Body of pancreas (tissue), 4 donors: ENCODE measurements around the gene PROM2. TPM values are rescaled to one million over a fixed set of nuclear protein-coding genes. Genes with fewer than 3 reads are reported as not detected.

Experiments
- ATAC-seq: fragments of 150-250 bp; one replicate; pipeline ENCODE4 v1.9.1; 2016
- DNase-seq, 4 donors: peaks; one replicate each; pipeline ENCODE4 v3.0.0-alpha.2; 2019
- H3K27ac ChIP-seq, 4 donors: fragments of 200-600 bp; sonication (generic); 1 replicate in 3 of 4; 2 replicates in 1 of 4; pipeline versions ENCODE4 v1.5.1 to v1.6.1; 2016 to 2019; ENCODE audit warnings: mild to moderate bottlenecking in 1 of 4, mixed read lengths in 1 of 4, moderate library complexity in 1 of 4
- H3K27me3 ChIP-seq, 2 donors: fragments of 200-600 bp; sonication (generic); one replicate each; pipeline ENCODE4 v1.6.0; 2016; ENCODE audit warnings: mild to moderate bottlenecking in 1 of 2
- H3K36me3 ChIP-seq, 2 donors: fragments of 200-600 bp; sonication (generic); replicated peaks in 1 of 2; 2 replicates each; pipeline ENCODE4 v1.5.1; 2016; ENCODE audit warnings: low read depth in 2 of 2; ENCODE audit not compliant: insufficient read depth in 1 of 2
- H3K4me1 ChIP-seq: fragments of 200-600 bp; sonication (generic); one replicate; pipeline ENCODE4 v1.6.0; 2016
- H3K4me3 ChIP-seq, 2 donors: fragments of 200-600 bp; sonication (generic); 1 replicate in 1 of 2; 2 replicates in 1 of 2; pipeline ENCODE4 v1.5.1; 2016 to 2019
- H3K9me3 ChIP-seq, 3 donors: fragments of 200-600 bp; sonication (generic); 1 replicate in 2 of 3; 2 replicates in 1 of 3; pipeline ENCODE4 v1.5.1; 2016
- CTCF ChIP-seq, 7 experiments: fragments of 450-650 bp in 4 of 7; fragments of 200-600 bp in 3 of 7; sonication (generic) in 3 of 7; IDR thresholded peaks; one replicate each; pipeline ENCODE4 v1.5.1; 2016 to 2019; ENCODE audit warnings: antibody characterized with exemption in 7 of 7
- POLR2A ChIP-seq, 3 donors: fragments of 450-650 bp; IDR thresholded peaks; one replicate each; pipeline ENCODE4 v1.6.1; 2016; ENCODE audit warnings: antibody characterized with exemption in 3 of 3, mild to moderate bottlenecking in 2 of 3
- WGBS, 2 donors: methylation state at CpG; one replicate each; pipeline ENCODE4 v1.1.5; 2017; 5-methylcytosine and 5-hydroxymethylcytosine counted together
- intact Hi-C: fragments of 100-400 bp; cut with DNase I; formaldehyde crosslinking; loops from one replicate; pipeline ENCODE4 v1.15.1; 2023
- total RNA-seq, 2 donors: library from RNA; depleted of rRNA; stranded (reverse); fragments of >200 nt; gene quantifications; one replicate each; pipeline ENCODE4 v1.1.0, GENCODE V29; 2016

The PROM2 gene
- total RNA-seq, 2 donors from 2014 or later: 17.6 to 31.6 TPM

GRCh38 chr2:95337829-95338228 is 63.6 kb downstream of the PROM2 start:
- DNase-seq: no peak

More at GRCh38 chr2:95337829-95338228, 63.6 kb downstream of the PROM2 start:
- TF ChIP-seq POLR2A (IDR thresholded peaks at IDR 0.05) (no peak), CTCF (IDR thresholded peaks at IDR 0.05) (no peak)
- no peak for ATAC-seq
- Histone ChIP-seq H3K4me1 (no peaks in the 10 kb centered on the region), H3K27ac (no peak overlapping the region), H3K27me3 (no peaks in the 10 kb centered on the region), H3K4me3 (no peak overlapping the region), H3K9me3 (no peaks in the 10 kb centered on the region), H3K36me3 (no peaks in the 10 kb centered on the region)
- intact Hi-C loops: no loop called here
- 81 to 82% methylated on average over 6 to 7 of the region's 7 CpGs for WGBS, 2 donors

Other genes with a start within 250 kb of the PROM2 start
- not detected for gene MAL, start 248.7 kb upstream of the PROM2 start, total RNA-seq
- gene MRPS5, start 152.6 kb upstream of the PROM2 start, total RNA-seq: 10 to 100 TPM; 31.6 to 46.1 TPM
- 10 to 100 TPM; 11.2 to 13.8 TPM for gene ZNF514, start 114.6 kb upstream of the PROM2 start, total RNA-seq
- 1 to 10 TPM in 1 of 2 donors, under 1 TPM in 1; 0.99 to 2.3 TPM for gene ZNF2, start 108.6 kb upstream of the PROM2 start, total RNA-seq
- 1 to 10 TPM; 3.6 to 4.2 TPM for gene ZNF892, start 66.9 kb upstream of the PROM2 start, total RNA-seq
- 1 to 10 TPM; 1.6 to 2.9 TPM for gene KCNIP3, start 22.9 kb downstream of the PROM2 start, total RNA-seq
- gene FAHD2A, start 128.3 kb downstream of the PROM2 start, total RNA-seq: 10 to 100 TPM; 15.2 to 18.9 TPM
- not detected for gene TRIM43B, start 210.3 kb downstream of the PROM2 start, total RNA-seq